Mucosa of stomach (tissue), 1 donor: ENCODE results near the gene TIMM44.

Experiments
- H3K27me3 ChIP-seq: one replicate; pipeline ENCODE4 v1.7.0; 2013; ENCODE audit warnings: mild to moderate bottlenecking, low read length; ENCODE audit not compliant: control insufficient read depth, insufficient read depth
- H3K36me3 ChIP-seq: one replicate; pipeline ENCODE4 v1.7.0; 2013; ENCODE audit warnings: low read length; ENCODE audit not compliant: control insufficient read depth, insufficient read depth
- H3K4me1 ChIP-seq: one replicate; pipeline ENCODE4 v1.7.0; 2013; ENCODE audit warnings: mild to moderate bottlenecking, low read length; ENCODE audit not compliant: control insufficient read depth, insufficient read depth
- H3K4me3 ChIP-seq: one replicate; pipeline ENCODE4 v1.7.0; 2013; ENCODE audit warnings: low read length
- H3K9ac ChIP-seq: one replicate; pipeline ENCODE4 v1.7.0; 2013; ENCODE audit warnings: mild to moderate bottlenecking, low read length, moderate library complexity
- H3K9me3 ChIP-seq: one replicate; pipeline ENCODE4 v1.7.0; 2013; ENCODE audit warnings: mild to moderate bottlenecking, low read length, moderate library complexity; ENCODE audit not compliant: control insufficient read depth
- donor health status: Pancreatic carcinoma.

The TIMM44 gene

DNA sequence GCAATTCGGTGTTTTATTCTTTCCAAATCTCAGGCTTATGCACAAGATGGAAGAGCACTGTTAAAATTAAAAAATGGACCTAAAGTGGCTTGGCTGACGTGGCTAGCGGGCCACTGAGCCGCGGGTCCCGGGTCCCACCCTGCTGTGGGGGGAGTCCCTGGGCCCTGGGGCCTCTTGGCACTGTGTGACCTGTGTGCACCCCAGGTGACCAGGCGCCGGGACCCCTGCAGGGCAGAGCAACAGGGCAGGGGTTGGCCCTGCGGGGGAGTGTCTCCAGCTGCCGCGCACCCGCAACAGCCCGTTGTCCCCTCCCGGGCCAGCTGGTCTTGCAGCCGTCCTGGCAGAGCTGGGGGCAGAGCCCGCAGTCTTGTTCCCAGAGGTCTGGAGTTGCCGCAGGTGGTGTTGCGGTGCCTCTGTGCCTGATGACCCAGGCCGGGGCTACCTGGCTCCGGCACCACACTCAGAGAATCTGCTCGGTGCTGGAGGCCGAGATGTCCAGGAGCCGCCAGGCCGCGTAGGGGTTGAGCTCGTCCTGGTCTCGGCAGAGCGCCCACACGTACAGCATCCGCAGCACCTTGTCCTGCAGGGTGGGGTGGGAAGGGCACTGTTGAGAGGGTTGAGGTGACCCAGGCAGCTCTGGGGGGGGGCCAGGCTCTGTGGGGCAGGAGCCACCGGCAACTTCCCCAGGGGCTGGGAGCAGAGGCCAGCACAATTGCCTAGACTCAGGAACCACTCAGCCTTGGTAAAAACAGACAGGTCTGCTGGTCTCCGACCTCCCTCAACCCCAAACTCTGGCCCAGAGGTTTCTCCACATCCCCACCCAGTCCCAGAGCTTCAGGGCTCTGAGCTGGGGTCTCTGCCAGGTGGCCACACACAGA is 16.5 kb downstream of the TIMM44 start:
- Histone ChIP-seq H3K9ac (no peak overlapping the region), H3K36me3 (no peaks in the 10 kb centered on the region), H3K27me3 (no peaks in the 10 kb centered on the region), H3K9me3 (no peaks in the 10 kb centered on the region), H3K4me3 (no peak overlapping the region), H3K4me1 (peaks cover 9% of the 10 kb centered on the region)

DNA sequence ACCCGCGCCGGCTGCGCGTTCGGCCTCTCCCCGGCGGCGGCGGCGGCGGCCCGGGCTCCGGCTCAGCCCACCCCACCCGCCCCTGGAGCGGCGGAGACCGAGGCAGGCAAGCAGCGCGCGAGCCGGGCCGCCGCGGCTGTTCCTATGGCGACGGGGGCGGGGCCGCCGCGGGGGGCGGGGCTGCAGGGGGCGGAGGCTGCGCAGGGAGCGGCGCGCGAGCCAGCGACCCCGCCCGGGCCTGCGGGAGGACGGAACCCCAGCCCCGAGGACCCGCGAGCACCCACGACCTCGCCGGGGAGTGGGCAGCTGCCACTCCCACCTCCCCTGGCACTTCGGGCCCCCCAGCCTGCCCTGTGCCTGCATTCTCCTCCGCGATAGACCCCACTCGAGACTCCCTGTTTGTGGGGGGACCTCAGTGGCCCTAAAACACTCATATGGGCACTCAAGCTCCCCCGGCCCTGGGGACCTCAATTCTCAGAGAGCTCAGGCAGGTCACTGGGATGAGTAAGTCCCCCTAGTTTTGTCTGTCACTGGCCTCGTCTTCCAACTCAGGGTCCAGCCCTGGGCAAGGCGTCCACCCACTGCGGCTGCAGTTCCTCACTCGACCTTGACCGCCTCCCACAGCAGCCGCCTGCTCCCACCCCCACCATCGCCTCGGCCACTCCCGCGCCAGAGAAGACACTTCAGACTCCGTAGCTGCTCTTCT is 17.3 kb downstream of the TIMM44 start, which contains the start of gene CTXN1:
TSS of gene CTXN1 (minus strand) at position 115 of the 706 bp plus-strand sequence. CDS start 597 bp downstream, outside the sequence.
- Histone ChIP-seq H3K9ac (peak within 1 kb of the TSS; percentile 28), H3K36me3 (no peaks in the 10 kb centered on the region), H3K27me3 (no peaks in the 10 kb centered on the region), H3K9me3 (no peaks in the 10 kb centered on the region), H3K4me3 (no peak within 1 kb of the TSS), H3K4me1 (peaks cover 17% of the 10 kb centered on the region)

DNA sequence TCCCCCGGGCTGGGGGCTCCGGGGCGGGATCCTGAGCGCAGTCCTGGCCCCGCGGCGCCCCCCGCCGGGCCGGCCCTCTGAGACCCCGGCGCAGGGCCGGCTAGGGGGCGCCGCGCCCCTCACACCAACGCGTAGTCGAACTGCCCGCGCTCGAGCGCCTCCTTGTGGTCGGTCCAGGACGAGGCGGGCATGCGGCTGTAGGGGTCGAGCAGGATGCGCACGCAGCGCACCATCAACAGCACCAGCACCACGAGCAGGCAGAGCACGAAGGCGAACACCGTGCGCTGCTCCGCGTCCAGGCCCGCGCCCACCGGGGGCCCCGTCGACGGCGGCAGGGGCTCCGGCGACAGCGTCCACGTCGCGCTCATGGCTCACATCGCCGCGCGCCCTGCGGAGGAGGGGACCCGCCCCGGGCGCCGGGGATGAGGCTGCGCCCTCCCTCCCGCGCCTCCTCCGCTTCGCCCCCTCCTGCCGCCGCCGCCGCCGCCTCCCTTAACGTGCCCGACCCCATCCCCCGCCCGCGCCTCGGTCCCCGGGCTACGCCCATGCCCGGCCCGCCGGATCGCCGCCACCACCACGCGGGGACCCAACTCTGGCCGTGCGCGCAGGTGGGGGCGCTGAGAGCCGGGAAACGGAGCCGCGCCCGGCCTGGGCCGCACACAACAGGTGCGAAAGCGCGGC is 18.2 kb downstream of the TIMM44 start:
- H3K9ac ChIP-seq = no peak overlapping the region
- H3K36me3 ChIP-seq = no peaks in the 10 kb centered on the region
- no peaks in the 10 kb centered on the region for H3K27me3 ChIP-seq
- no peaks in the 10 kb centered on the region for H3K9me3 ChIP-seq
- no peak overlapping the region for H3K4me3 ChIP-seq
- H3K4me1 ChIP-seq = peaks cover 20% of the 10 kb centered on the region

DNA sequence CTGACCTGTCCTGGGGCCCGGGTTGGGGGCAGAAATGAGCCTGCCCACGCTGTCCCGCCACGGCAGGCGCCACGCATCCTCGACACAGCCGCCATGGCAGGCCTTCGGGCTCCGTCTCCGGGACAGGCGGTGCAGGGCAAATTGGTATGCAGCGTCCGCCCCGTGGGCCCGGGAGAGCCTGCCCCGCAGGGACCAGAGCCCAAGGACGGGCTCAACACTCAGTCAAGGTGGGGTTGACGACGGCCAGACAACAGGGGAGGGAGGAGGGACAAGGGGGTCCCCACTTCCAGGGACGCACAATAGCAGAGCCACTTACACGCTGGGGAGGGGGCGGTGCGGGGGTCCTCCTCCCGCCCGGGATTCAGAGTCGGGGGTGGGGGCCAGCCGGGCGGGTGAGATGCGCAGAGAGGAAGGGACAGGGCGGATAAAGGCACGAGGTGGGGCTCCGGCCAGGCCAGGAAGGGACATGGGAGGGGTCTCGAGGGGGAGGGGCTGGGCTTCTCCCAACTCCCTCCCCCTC is 18.8 kb downstream of the TIMM44 start:
- H3K9me3 ChIP-seq = no peaks in the 10 kb centered on the region
- no peak overlapping the region for H3K4me3 ChIP-seq
- H3K27me3 ChIP-seq = peaks cover under 1% of the 10 kb centered on the region
- no peak overlapping the region for H3K9ac ChIP-seq
- peaks cover 23% of the 10 kb centered on the region for H3K4me1 ChIP-seq
- no peaks in the 10 kb centered on the region for H3K36me3 ChIP-seq

DNA sequence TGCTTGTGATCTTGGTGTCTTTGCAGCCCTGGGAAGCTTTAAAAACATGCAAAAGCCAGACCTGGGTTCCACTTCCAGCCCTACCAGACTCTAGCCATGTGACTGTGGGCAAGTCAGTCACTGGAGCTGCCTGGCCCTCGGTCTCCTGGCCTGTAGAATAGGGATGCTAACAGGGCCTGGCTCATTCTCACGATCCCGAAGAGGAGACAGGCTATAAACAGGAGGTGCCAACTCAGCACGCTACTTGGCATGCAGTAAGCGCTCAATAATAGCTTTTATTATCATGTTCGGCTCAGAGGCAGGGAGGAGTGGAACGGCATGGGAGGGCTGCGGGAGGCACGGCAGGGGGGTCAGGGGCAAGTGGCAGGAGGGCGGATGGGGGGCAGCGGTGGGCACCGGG is 19.2 kb downstream of the TIMM44 start:
- H3K36me3 ChIP-seq = no peaks in the 10 kb centered on the region
- peaks cover 5% of the 10 kb centered on the region for H3K27me3 ChIP-seq
- no peak overlapping the region for H3K4me3 ChIP-seq
- H3K4me1 ChIP-seq = peaks cover 28% of the 10 kb centered on the region
- no peaks in the 10 kb centered on the region for H3K9me3 ChIP-seq
- no peak overlapping the region for H3K9ac ChIP-seq

DNA sequence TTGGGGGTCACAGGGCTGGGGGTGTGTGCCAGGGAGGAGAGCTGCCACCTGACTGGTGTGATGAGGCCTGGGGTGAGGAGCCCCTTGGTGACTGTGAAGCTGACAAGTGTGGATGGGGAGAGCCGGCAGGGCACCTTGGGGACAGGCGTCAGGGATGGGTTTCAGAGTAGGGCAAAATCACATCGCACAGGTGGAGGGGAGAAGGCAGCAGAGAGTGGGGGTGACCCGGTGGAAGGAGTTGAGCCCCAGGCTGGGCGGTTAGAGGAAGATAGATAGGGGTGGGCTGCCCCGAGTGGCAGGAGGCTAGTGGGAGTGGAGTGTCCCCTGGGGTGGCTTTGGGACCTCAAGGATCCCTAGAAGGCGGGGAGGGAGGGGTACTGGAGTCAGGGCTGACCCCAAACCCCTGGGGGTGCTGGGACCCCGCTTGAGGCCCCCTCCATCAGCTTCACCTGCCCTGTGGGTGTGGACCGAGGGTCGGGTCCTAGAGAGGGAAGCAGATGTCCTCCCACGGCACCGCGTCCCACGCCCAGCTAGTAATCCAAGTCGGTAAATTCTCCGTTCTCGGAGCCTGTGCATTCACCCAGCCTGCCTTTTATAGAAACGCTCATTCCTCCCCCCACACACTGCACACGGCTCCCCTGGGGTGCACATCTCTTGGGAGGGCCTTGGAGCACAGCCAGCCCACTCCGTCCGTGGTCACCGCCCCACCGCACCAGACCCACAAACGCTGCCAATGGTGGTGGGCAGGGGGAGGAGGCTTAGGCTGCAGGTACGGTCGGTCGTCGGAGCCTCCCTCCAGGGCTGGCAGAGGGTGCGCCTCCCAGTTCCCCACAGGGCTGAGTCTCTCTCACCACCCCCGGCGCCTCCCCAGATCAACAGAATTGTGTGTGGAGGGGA is 19.9 kb downstream of the TIMM44 start:
- Histone ChIP-seq H3K27me3 (peaks cover 12% of the 10 kb centered on the region), H3K36me3 (no peaks in the 10 kb centered on the region), H3K9me3 (no peaks in the 10 kb centered on the region), H3K9ac (no peak overlapping the region), H3K4me3 (no peak overlapping the region), H3K4me1 (peaks cover 28% of the 10 kb centered on the region)

GRCh38 chr19:7922836-7923195 is 20.6 kb downstream of the TIMM44 start:
- peaks cover 19% of the 10 kb centered on the region for H3K27me3 ChIP-seq
- no peaks in the 10 kb centered on the region for H3K9me3 ChIP-seq
- H3K4me1 ChIP-seq = peaks cover 32% of the 10 kb centered on the region
- H3K9ac ChIP-seq = no peak overlapping the region
- H3K36me3 ChIP-seq = no peaks in the 10 kb centered on the region
- no peak overlapping the region for H3K4me3 ChIP-seq

- H3K27me3 ChIP-seq = peaks cover 25% of the 10 kb centered on the region
- H3K9me3 ChIP-seq = no peaks in the 10 kb centered on the region
- peaks cover 38% of the 10 kb centered on the region for H3K4me1 ChIP-seq
- H3K36me3 ChIP-seq = no peaks in the 10 kb centered on the region
- no peak overlapping the region for H3K4me3 ChIP-seq
- H3K9ac ChIP-seq = peak overlapping the region; percentile 59
These were observed 21.3 kb downstream of the TIMM44 start for GRCh38 chr19:7921967-7922835.

- Histone ChIP-seq H3K4me3 (peak overlapping the region; percentile 6), H3K9ac (peak overlapping the region; percentile 59), H3K9me3 (no peaks in the 10 kb centered on the region), H3K27me3 (peaks cover 33% of the 10 kb centered on the region), H3K36me3 (no peaks in the 10 kb centered on the region), H3K4me1 (peaks cover 36% of the 10 kb centered on the region)
These were observed 22.0 kb downstream of the TIMM44 start for GRCh38 chr19:7921302-7921966.

GRCh38 chr19:7920519-7921301 is 22.8 kb downstream of the TIMM44 start:
- Histone ChIP-seq H3K9ac (peak overlapping the region; percentile 64), H3K36me3 (no peaks in the 10 kb centered on the region), H3K4me3 (peak overlapping the region; percentile 72), H3K27me3 (peaks cover 40% of the 10 kb centered on the region), H3K9me3 (no peaks in the 10 kb centered on the region), H3K4me1 (peaks cover 32% of the 10 kb centered on the region)
